OCI-LY3 (cell line): Measurements from ENCODE around the gene HS6ST1.

Experiments used
- CTCF ChIP-seq: fragments of 200-600, 300-600 bp; sonication (generic); IDR thresholded peaks from 2 replicates; pipeline ENCODE4 v1.5.1; 2014; ENCODE audit warnings: antibody characterized with exemption, low read length, low read depth
- EZH2phosphoT487 ChIP-seq: fragments of 200-600 bp; shearing (Covaris generic); IDR thresholded peaks from 2 replicates; pipeline ENCODE4 v1.6.1; 2018; ENCODE audit warnings: antibody characterized with exemption, mixed run types, low read depth

- TF ChIP-seq CTCF (no peak), EZH2phosphoT487 (no peak)
Observed at GRCh38 chr2:128286905-128287779, 31.5 kb downstream of the HS6ST1 start.
